Left kidney (tissue), 8 donors: Measurements from ENCODE around the gene LARP7. TPM values are rescaled to one million over a fixed set of nuclear protein-coding genes. Genes with fewer than 3 reads are reported as not detected.
"Not testable (repeated sequence)": the region's sequence is repeated elsewhere in the genome, so short reads cannot be mapped to it uniquely, and the experiment has no call there.

ENCODE experiments used
- DNase-seq: peaks from one replicate; pipeline ENCODE4 v3.0.0-alpha.2; 2013
- long read RNA-seq, 8 donors: transcript quantifications; one replicate each; lab custom pipeline, GENCODE V29; 2026
- polyA plus RNA-seq: library from polyadenylated mRNA; unstranded; fragments of 120-200 nt; gene quantifications from one replicate; pipeline ENCODE4 v1.2.1, GENCODE V29; 2013; ENCODE audit not compliant: insufficient read length

The LARP7 gene
- 124 TPM for polyA plus RNA-seq
- long read RNA-seq, donor 1, partial matches to known transcripts: 58 of 62 reads
- long read RNA-seq, donor 1, other reads (novel, unspliced or antisense): 0 of 62 reads
- long read RNA-seq, donor 2, partial matches to known transcripts: 74 of 82 reads
- long read RNA-seq, donor 2, other reads (novel, unspliced or antisense): 0 of 82 reads
- long read RNA-seq, donor 3, transcript LARP7-206 (7 exons, 1,047 nt): major isoform, 5 of 46 reads
- long read RNA-seq, donor 3, partial matches to known transcripts: 36 of 46 reads
- long read RNA-seq, donor 3, other reads (novel, unspliced or antisense): 0 of 46 reads
- long read RNA-seq, donor 4, partial matches to known transcripts: 0 of 1 reads
- long read RNA-seq, donor 4, other reads (novel, unspliced or antisense): 0 of 1 reads
- long read RNA-seq, donor 5, transcript LARP7-202 (13 exons, 2,286 nt): major isoform, 9 of 151 reads
- long read RNA-seq, donor 5, partial matches to known transcripts: 134 of 151 reads
- long read RNA-seq, donor 5, other reads (novel, unspliced or antisense): 0 of 151 reads
- long read RNA-seq, donor 6, partial matches to known transcripts: 89 of 99 reads
- long read RNA-seq, donor 6, other reads (novel, unspliced or antisense): 0 of 99 reads
- long read RNA-seq, donor 7, transcript LARP7-202 (13 exons, 2,286 nt): major isoform, 6 of 132 reads
- long read RNA-seq, donor 7, partial matches to known transcripts: 119 of 132 reads
- long read RNA-seq, donor 7, other reads (novel, unspliced or antisense): 0 of 132 reads
- long read RNA-seq, donor 8, partial matches to known transcripts: 23 of 27 reads
- long read RNA-seq, donor 8, other reads (novel, unspliced or antisense): 0 of 27 reads

- DNase-seq: peak; percentile 99
Observed at GRCh38 chr4:112636688-112637551, at the start of gene LARP7, which contains the start of gene ZGRF1. Gene LARP7, plus strand, starts transcription at chr4:112637143. Its CDS starts 7,527 bp downstream, at chr4:112644670. Gene ZGRF1, minus strand, starts transcription at chr4:112636909. Its CDS starts 3,733 bp downstream, at chr4:112633176.

- DNase-seq: no peak
Observed at GRCh38 chr4:112589206-112589605, 47.7 kb upstream of the LARP7 start.

DNA sequence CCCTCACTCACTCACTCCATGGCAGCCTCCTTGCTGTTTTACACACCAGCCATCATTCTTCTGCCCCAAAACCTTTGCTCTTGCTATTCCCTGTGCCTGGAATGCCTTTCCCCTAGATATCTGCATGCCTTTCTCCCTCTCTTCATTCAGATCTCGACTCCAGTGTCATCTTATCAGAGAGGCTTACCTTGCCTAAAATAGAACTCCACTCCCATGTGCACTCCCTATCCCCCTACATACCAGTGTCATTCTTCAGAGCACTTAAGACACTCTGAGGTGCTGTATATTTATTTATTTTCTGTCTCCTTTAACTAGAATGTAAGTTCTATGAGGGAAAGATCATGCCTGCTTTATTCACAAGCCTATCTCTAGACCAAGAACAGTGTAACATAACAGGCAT is 45.4 kb upstream of the LARP7 start:
- no peak for DNase-seq

GRCh38 chr4:112592717-112593116 is 44.2 kb upstream of the LARP7 start:
- DNase-seq: no peak

- no peak for DNase-seq
Observed at GRCh38 chr4:112593438-112594133, 43.4 kb upstream of the LARP7 start.

DNA sequence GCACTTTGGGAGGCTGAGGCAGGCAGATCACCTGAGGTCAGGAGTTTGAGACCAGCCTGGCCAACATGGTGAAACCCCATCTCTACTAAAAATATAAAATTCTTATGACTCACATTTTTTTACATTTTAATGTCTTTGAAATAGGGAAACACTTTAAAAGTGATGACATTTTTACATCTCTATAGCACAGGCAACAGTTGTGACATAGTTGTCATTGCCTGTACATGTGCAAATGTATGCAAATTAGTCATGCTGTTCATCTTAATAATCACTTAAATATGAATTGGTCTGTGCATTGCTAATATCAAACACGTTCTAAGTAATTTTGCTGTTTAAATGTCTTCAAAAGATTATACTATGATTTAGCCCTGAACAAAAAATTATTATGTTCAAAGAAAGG is 42.0 kb upstream of the LARP7 start:
- no peak for DNase-seq

DNA sequence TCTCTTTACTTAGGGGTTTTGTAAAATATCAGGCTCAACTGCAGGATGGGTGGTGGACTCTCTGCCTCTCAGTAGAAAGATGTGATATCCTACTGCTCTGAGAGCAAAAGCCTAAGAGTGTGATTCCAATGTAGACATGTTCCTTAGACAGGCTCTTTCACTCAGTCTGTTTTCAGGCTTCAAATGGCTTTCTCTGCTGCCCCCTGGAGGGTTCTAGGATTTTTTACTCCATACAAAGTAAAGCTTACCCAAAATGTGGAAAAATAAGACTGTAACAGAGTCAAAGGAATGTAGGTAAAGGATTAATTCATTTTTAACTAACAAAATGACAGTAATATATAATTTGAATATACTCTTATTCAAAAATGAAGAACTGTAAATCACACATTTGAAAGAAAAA is 32.4 kb upstream of the LARP7 start:
- peak; percentile 54 for DNase-seq

DNA sequence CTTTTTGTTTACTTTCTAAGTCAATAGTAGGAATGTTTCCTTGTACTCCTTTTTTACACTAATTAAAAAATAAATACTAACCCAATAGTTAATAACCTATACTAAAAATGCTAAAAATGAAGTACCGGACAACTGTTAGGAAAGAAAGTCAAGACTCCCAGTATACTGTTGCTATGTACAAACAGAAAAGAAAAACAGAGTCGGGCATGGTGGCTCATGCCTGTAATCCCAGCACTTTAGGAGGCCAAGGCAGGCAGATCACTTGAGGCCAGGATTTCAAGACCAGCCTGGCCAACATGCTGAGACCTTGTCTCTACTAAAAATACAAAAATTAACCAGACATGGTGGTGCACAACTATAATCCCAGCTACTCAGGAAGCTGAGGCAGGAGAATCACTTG is 24.1 kb upstream of the LARP7 start:
- DNase-seq: not testable (repeated sequence)

- no peak for DNase-seq
Observed at GRCh38 chr4:112616984-112617383, 20.0 kb upstream of the LARP7 start.

DNA sequence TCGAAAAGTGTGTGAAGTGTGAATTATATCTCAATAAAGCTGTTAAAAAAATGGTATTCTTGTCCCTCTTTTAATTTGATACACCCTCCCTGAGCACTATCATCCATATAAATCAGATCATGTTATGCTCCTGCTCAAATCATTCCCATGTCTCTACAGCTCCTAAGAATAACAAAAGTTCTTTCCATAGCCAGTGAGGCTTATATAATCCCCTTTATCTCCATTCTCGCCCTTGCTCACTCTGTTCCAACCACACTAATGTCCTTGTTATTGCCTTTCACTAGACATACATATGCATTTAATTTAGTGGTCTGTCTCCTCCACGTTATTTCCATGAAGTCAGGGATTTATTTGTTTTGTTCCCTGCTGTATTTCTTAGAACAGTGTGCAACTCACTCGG is 10.7 kb upstream of the LARP7 start:
- no peak for DNase-seq

DNA sequence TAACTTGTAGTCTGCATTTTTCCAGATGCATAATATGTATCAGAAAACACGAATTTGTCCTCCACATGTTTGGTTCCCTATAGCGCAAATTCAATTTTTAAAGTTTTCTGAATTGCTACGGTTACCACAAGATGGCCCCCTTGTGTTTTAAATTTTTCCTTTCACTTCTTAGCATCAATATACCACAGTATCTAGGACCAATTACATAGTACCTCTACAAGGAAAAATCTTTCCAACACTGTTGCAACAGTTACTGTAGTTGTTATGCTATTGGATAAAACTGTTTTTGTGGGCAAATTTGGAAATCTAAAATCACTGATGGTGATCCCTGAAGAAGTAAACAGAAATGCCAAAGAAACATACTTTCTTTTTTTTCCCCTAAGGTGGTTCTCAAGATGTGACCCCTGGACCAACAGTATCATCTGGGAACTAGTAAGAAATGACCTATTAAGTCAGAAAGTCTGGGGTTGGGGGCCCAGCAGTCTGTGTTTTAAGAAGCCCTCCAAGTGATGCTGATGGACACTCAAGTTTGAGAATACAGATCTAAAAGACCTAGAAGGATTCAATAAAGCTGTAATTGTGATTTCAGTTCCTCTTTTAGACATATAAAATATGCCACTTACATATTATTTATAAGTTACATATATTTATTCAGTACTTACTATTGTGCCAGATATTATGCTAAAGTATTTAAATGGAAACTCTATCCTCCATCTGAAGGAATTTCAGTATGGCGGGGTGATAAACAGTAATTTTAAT is 3.3 kb upstream of the LARP7 start:
- DNase-seq: no peak

DNA sequence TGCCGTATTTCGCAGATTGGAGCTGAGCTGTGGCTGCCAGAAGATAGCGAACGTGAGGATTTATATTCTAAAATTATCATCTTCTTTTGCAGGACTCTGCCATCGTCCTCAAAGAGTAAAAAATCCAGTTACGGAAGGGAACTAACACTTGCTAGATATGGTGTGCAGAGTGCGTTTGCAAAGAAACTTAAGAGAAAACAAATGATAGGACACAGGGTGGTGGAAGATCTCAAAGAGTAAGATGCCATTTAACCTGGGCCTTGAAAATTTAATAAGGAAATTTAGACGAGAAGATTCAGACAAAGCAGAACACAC is 566 bp downstream of the LARP7 start:
- DNase-seq: no peak

DNA sequence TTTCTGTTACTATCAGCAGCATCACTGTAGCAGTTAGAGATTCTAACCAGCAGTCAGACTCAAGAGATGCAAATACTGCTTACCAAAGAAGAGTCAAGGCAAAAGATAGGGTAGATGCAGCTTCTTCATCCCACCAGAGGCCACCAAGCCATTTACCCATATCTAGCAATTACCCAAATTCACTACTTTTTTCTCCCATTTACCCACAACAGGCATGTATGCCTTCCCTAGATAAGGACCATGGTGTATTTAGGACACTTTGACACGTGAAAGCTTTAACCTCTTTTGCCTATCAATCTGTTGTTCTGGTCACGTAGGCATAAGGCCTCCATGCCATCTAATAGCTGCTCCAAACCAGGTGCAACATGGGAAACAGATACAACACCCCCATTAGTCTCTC is 5.6 kb downstream of the LARP7 start:
- DNase-seq: no peak

- not testable (repeated sequence) for DNase-seq
Observed at GRCh38 chr4:112644595-112645535, 7.9 kb downstream of the LARP7 start.

GRCh38 chr4:112645541-112646329 is 8.8 kb downstream of the LARP7 start:
- no peak for DNase-seq

- DNase-seq: no peak
Observed at GRCh38 chr4:112646632-112647537, 9.9 kb downstream of the LARP7 start.

DNA sequence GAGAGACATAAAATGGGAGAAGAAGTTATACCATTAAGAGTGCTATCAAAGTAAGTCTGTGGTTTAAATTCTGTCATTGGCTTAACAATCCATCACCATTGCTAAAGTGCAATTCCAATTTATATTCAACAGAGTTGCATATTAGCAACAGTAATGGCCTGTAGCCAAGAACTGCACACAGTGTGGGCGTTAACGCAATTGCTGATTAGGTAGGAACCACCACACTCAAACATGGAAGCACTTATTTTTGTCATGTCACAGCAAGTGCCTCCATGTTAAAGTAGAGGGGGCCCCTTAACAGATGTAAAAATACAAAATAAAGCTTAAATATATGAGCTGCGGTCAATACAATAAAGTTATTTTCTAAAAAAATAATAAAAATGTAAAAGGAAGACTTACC is 10.8 kb downstream of the LARP7 start:
- DNase-seq: no peak
